H1 (cell line): ENCODE results near the gene CHCHD3.

ENCODE experiments used
- BRCA1 ChIP-seq: IDR thresholded peaks from 2 replicates; pipeline ENCODE4 v1.6.1; 2012; ENCODE audit warnings: low read depth, low read length, improper control_type of control experiment
- E2F6 ChIP-seq: IDR thresholded peaks from 2 replicates; pipeline ENCODE4 v1.6.1; 2012; ENCODE audit warnings: inconsistent platforms
- SIX5 ChIP-seq: IDR thresholded peaks from 2 replicates; pipeline ENCODE4 v1.6.1; 2011; ENCODE audit warnings: mild to moderate bottlenecking, low read depth, low read length
- SP2 ChIP-seq: IDR thresholded peaks from 2 replicates; pipeline ENCODE4 v1.6.1; 2012; ENCODE audit warnings: mild to moderate bottlenecking, low read length, inconsistent platforms

- no peak for TF ChIP-seq E2F6
- no peak for TF ChIP-seq SP2
- no peak for TF ChIP-seq SIX5
- no peak for TF ChIP-seq BRCA1
Observed at GRCh38 chr7:132904209-132904608, 177.7 kb downstream of the CHCHD3 start.
